ENCODE data around the gene PRDM16.

PRDM16 gene

DNA sequence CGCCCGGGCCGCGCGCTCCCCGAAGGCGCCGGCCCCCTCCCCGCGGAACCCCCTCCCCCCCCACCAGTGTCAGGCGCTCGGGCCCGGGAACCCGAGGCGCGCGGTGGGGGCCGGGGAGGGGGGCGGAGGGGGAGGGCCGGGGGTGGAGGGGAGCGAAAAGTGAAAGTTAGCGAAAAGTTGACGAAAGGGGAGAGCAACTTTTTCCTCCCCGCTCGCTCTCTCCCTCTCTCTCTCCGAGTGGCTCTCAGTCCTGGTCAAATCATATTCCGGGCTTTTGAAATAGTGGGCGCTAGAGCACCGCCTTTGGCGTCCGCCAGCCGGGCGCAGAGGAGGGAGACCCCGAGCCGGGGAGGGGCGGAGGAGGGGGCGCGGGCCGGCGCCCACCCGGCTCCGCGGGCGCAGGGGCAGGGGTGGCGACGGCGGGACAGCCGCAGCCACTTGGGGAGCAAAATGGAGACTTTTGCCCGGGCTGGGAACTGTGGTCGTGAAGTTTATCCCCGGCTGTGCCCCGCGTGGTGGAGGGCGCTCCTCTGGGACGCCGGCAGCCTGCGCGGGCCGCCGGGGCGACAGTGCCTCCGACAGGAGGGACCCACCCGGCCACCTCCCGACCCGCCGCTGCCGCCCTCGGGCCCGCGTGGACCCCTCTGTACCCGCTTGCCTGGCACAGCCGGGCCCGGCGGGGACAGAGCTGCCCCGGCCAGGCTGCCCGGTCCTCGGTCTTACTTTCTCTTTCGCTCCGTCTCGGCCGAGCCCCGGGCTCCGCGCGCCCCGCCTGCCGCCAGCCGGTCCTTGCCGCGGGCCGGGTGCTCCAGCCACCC, 697 bp downstream of the PRDM16 start:
- peak; percentile 61 for DNase-seq (ENCODE audit: low spot score)

DNA sequence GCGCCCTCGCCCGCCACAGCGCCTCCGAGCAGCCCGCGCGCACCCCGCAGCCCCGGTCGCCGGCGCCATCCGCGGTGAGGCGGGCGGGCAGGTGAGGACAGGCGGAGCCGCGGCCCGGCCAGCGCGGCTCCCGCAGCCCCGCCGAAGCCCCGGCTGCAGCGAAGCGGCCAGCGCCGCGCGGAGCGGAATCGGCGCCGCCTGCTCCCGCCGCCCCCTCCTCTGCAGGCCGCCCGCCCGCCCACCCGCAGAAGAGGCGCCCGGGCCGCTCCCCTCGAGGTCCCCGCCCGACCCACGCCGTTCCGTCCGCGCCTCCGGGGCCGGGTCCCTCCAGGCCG, 1.3 kb downstream of the PRDM16 start:
- peak; percentile 63 for DNase-seq (ENCODE audit: low spot score)

GRCh38 chr1:3070644-3071564, 1.9 kb downstream of the PRDM16 start:
- DNase-seq (ENCODE audit: low spot score): peak; percentile 48

- DNase-seq (ENCODE audit: low spot score): no peak
Observed at GRCh38 chr1:3071565-3072390, 2.8 kb downstream of the PRDM16 start.

DNA sequence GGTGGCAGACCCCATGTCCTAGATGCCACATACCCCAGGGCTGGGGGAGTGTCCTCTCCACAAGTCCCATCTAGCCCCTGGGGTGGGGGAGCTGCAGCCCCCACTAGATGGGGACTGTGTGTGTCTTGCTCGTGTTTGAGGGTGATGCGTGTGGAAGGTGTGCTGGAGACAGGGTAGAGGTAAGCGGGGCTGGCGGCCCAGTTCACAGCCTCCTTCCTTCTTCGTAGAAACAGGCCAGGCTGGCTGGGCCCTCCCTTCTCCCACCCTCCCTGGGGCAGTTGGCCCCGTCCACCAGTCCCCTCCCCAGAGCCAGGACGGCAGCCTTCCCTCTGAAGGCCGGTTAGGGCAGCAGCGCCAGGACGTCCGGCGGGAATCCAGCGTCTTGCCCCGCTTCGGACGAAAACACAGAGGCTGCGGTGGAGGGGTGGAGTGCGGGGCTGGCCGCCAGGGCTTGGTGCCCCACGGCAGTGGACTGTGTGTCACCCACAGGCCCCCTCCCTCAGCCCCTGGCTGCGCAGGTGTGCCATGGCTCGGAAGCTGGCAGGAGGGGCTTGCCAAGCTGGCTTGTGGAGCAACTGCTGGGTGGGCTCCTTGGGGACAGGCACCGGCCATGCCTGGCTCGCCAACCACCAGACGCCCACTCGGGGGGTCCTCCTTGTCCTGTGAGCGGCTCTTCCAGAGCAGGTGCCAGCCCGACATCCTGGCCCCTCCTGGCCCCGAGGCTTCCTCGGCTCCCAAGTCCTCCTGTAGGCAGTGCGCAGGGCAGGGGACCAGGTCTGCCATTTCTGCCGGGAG, 3.6 kb downstream of the PRDM16 start:
- no peak for DNase-seq (ENCODE audit: low spot score)

GRCh38 chr1:3073186-3073488, 4.1 kb downstream of the PRDM16 start:
- no peak for DNase-seq (ENCODE audit: low spot score)

DNA sequence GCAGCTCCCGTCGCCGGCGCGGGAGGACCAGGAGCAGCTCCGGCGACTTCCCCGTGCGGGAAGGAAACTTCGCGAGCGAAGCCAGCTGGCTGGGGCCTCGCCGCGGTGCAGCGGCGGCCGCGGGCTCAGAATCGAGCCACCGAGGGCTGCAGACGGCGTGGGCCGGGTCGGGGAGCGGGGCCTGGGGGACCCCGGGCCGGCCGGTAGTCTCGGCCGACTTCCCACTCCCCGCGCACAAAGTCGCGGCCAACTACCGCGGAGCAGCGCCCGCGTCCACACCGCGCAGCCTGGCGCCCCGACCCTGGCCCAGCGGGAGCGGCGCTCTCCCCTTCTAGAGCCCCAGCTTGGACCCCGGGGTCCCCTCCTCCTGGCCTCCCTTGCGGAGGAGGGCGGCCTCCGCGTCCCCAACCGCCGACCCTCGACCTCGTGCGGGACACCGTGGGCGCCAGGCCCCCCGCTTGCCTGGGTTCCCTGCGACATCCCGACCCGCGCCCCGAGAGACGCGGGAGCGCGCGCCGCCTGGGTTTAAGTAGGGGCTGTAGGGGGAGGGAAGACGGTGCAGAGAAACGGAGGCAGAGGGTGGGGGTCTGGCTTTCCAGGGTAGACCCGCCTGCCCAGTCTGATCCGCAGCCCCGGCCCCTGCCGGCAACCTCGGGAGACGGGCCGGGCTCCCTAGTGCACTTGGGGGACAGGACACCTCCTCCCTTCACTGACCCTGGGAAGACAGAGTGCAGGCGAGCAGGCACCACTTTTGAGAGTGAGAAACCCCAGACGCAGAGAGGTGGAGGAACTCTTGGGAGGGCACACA, 4.7 kb downstream of the PRDM16 start:
- DNase-seq (ENCODE audit: low spot score): no peak

DNA sequence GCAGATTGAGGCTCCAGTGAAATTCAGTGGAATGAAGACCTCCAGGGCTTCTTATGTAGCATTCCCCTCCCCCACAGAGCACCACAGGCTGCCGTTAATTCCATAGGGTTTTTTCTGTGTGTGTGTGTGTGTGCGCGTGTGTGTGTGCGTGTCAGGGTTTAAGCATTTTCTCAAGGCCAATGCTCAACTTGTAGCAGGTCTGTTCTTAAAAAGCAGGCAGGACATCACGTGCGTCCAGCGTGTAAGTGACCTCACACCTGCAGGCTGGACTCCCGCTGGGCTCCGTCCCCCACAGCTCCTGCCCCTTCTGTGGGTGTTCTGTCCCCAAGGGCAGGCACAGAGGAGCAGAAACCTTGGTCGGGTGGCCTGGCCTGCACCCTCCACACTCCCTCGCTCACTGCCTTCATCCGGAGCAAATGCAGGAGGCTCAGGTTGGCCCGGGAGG, 5.3 kb downstream of the PRDM16 start:
- no peak for DNase-seq (ENCODE audit: low spot score)

DNA sequence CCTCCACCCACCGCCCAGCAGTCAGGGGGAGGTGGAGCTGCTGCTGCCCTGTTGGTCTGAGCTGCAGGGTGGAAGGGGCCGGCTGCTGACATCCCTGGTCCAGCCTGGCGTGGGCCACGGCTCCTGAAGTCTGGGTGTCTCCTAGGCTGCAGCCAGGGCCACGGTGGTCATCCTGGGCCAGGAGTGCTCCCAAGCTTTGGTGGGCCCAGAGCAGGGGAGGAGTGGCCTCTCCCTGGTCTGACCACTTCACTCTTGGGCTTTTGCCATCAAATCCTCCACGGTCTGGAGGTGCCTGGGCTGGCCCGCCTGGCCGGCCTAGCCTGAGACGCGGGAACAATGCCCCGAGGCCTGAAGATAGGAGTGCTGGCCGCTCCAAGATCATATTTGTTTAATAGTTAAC, 5.8 kb downstream of the PRDM16 start:
- no peak for DNase-seq (ENCODE audit: low spot score)

DNA sequence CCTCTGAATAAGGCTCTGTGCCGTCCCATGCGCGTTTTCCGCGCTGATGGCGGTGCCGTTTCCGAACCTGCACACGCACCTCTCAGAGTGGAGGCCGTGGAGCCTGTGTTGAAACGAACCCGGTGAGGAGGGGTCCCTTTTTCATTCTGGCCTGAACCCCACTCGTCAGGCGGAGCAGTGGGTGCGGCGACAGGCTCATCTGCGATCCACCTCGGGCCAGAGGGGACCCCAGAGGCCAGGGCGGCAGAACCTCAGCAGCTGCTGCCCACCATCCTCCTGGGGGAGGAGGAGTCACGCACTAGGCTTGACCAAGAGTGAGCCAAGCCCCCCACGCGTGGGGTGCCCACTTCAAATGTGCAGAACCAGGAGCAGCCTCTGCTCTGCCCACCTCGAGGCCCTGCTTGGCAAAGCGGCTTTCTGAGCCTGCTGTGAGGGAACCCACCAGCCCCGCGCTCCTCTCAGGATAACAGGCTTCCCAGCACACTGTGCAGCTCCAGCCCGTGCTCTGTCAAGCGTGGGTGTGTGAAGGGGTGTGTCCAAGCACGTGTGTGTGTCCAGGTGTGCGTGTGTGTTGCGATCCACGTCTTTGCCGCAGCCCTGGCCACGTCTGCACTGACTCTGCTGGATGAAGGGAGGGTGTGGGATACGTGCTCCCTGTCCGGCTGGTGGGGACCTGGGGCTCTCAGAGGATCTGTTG, 6.8 kb downstream of the PRDM16 start:
- DNase-seq (ENCODE audit: low spot score): no peak

DNA sequence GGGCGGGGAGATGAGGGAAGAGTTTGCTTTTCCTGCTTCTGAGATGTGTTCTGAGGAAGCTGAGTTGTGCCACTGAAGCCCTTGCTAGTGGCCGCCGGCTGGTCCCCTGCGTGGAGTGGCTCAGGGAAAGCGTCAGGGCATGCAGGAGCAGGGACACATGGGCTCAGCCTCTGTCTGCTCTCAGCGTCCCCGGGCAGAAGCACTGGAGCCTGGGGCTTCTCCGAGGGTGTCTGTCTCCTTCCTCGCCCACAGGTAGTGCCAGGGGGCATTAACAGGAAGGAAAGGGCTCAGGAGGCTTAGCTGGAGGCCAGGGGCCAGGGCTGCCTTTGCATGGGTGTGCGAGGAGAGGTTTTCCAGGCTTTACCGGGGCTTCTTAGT, 7.3 kb downstream of the PRDM16 start:
- DNase-seq (ENCODE audit: low spot score): no peak

- DNase-seq (ENCODE audit: low spot score): no peak
Observed at GRCh38 chr1:3077081-3077480, 8.1 kb downstream of the PRDM16 start.

DNA sequence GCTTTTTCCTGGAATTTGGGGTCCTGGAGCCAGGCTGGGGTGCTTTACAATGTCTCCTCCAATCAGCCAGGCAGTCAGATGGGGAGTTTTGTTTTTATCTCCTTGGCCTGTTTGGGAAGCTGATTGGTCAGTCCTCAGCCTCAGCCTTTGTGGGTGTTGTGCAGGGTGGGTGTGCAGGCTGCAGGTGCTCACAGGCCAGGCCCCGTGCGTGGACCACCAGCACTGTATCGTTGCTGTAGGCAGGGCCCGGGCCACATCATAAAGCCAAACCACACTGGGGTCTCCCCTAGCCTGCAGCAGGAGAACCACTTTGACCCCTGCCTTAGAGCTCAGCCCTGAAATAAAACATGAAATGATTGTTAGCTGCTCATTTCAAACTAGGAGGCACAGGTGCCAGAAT, 8.6 kb downstream of the PRDM16 start:
- DNase-seq (ENCODE audit: low spot score): no peak

GRCh38 chr1:3078430-3078861, 9.4 kb downstream of the PRDM16 start:
- DNase-seq (ENCODE audit: low spot score): no peak

- no peak for DNase-seq (ENCODE audit: low spot score)
Observed at GRCh38 chr1:3078871-3079270, 9.9 kb downstream of the PRDM16 start.

GRCh38 chr1:3079381-3080052, 10.5 kb downstream of the PRDM16 start:
- DNase-seq (ENCODE audit: low spot score): no peak

- no peak for DNase-seq (ENCODE audit: low spot score)
Observed at GRCh38 chr1:3080053-3080955, 11.3 kb downstream of the PRDM16 start.

DNA sequence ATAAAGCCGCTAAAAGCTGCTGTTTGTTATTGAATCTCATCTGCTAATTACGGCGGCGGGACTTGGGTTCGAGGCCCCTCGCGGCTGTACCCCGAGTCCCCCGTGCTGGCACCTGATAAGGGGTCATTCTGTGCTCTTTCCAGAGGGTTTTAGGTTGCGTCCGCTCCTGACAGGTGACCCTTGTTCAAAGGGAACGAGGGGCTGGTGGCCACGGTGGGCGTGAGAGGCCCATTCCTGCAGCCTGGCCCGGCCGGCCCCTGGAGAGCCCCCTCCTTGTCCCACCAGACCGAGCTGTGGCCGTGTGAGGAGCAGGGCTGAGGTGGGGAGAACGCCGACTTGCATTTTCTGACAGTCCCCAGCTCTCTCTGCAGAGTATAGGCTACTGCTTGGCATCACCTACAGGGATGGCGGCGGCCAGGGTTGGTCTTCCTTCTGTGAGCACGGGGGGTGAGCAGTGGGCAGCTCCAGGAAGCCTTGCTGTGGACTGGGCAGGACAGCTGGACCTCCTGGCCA, 12.2 kb downstream of the PRDM16 start:
- DNase-seq (ENCODE audit: low spot score): no peak
